CD4-positive, alpha-beta T cell treated with Interleukin-6 at 100 ng/mL for 8 hours (primary cell): ENCODE results near the gene FBXO31.

Source experiments
- DNase-seq: peaks from one replicate; pipeline ENCODE4 v3.0.0-alpha.2; 2020; ENCODE audit warnings: mixed read lengths, low spot score

Gene FBXO31

DNA sequence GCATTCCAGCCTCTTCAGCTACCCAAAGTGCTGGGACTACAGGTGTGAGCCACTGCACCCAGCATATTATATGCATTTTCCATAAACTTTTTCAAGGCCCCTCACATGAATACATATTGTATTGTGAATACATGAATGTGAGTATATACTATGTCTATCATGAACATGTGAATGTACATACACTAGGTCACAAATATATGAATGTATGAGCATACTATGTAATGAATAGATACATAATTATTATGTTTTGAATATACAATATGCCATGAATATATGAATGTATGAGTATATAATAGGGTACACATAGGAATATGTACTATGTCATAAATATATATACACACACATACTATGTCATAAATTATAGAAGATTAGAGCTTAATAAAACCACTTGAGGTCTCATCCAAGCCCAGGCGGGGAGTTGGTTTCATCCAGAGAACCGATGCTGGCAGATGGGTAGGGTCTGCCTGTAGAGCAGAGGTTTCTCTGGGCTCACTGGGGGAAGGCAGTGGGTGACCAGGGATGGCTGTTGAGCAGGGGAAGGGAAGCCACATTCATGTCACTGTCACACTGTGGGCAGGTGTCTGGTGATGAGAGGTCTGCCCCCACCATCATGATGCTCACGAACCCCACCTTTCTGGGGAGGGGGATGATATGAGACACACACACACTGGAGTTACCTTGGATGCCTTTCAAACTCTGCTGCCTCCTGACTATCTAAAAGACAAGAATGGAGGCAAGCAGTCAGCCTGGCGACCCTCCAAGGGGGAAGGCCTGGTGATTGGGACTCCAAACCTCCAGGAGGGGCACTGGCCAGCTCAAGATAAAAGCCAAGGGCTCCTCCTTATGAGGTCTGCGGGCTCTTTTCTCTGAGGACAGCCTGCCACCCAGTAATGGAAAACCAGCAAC lies 73.7 kb downstream of the FBXO31 start:
- no peak for DNase-seq

DNA sequence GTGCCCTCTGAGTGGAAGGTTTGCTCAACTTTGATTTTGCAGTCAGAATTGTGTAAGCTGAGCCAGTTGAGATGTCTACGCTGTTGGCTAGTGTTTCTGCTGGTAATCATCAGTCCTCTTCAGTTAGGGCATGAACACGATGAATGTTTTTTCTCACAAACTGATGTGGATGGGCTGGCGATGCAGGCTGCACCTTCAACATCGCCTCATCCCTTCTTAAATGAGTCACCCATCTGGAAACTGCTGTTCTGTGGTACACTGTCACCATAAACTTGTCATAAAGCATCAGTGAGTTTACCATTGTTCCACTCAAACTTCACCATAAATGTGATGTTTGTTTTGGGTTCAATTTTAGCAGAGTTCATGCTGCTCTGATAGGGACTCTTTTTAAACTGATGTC lies 74.8 kb downstream of the FBXO31 start:
- no peak for DNase-seq

DNA sequence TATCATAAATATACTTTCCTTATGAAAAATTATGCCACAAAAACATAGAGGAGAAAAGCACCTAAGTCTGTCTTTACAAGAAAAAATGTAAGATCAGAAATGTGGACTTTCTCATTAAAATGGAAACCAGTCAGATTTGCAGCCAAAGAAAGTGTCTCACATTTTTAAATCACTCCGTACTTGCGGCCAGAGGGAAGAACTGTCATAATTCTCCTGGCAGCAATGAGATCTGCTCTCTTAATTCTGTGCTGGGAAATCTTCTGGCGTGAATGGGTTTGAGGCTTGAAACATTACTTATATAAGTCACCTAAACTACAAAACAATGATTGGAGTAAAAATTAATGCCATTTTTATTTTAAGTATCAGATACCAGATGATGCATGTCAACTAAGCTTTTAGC lies 77.1 kb downstream of the FBXO31 start:
- no peak for DNase-seq

DNA sequence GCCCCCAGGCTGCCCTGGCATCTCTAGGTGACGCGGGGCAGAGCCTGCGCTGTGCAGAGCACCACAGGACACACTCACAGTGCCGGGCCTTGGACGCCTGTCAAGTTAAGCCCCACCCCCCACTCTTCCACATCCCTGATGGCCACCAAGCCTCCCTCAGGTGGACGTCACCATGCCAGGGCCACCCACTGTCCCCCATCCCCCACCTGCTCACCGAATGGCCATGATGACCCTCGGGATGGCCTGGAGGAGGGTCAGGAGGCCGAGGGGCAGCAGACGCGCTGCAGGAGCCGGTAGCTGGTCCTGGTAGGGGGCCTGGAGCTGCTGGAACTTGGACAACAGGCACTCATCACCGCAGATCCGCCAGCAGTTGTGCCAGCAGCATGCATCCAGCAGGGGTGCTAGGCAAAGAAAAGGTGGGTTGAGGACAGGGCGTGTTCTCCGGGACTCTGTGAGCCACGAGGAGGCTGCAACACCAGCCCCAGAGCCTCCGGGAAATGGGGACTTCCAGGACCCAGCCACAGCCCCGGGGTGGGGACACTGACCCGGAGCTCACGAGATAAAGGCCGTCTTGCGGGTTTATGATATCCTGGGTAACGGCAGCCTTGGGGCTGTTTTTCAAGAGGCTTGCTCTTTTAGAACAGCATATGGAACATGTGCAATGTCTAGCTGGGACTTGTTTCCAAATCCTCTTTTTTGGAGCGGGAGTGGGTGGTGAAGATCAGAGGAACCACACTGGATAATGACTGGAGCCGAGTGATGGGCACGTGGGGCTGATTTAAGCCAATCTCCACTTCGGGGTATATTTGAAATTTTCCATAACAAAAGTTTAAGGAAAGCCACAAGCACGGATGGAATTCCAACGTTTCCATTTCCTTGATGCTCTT lies 77.8 kb downstream of the FBXO31 start:
- DNase-seq: no peak

DNA sequence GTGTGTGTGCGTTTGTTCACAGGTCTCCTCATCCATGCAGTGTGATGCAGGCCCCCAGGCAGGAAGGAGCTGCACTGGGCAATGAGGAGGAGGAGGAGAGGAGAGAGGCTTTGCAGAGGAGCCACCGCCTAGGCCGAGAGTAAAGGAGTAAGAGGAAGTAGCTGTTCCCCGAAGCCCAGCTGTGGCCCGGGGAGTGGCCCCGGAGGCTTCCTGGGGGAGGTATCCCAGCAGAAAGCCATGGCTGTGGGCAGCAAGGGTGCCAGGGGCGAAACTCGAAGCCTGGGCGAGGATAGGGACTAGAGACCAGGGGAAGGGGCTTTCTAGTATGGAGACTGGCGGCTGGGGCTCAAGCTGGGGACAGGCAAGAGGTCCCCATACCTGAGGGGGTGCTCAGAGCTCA lies 78.6 kb downstream of the FBXO31 start:
- no peak for DNase-seq

DNA sequence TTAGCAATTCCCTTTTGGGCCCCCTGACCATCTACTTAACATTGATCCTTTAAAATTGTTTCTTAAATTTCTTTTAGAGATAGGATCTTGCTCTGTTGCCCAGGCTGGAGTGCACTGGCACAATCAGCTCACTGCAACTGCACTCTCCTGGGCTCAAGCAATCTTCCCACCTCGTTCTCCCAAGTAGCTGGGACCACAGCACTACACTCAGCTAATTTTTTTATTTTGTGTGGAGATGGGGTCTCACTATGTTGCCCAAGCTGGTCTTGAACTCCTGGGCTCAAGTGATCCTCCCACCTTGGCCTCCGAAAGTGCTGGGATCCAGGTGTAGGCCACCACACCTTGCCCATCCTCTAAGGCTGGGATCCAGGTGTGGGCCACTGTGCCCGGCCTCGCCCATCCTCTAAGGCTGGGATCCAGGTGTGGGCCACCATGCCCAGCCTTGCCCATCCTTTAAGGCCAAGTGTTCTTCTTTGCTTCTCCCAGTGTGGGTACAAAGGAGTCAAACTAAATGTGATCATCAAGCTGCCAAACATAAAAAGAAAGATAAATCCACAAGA lies 79.5 kb downstream of the FBXO31 start:
- no peak for DNase-seq

DNA sequence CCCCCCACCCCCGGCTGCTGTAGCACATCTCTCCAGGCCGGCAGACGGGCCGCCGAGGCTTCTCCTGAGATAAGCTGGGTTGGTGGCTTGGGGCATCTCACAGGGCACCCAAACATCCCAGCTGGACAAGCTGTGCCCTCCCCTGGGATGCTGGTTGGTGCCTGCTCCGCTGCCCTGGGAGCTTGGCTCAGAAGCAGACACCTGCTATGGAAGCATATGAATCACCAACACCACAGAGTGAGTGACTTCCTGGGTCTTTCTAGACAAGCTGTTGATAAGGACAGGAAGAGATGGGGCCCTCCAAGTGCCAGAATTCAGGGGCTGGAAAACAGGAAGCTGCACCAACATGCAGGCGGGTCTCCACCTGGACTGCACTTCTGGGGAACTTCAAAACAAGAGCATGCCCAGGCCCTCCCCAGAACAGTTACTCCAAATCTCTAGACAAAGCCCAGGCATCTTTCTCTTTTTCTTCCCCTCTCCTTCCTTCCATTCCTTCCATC lies 80.1 kb downstream of the FBXO31 start:
- no peak for DNase-seq

DNA sequence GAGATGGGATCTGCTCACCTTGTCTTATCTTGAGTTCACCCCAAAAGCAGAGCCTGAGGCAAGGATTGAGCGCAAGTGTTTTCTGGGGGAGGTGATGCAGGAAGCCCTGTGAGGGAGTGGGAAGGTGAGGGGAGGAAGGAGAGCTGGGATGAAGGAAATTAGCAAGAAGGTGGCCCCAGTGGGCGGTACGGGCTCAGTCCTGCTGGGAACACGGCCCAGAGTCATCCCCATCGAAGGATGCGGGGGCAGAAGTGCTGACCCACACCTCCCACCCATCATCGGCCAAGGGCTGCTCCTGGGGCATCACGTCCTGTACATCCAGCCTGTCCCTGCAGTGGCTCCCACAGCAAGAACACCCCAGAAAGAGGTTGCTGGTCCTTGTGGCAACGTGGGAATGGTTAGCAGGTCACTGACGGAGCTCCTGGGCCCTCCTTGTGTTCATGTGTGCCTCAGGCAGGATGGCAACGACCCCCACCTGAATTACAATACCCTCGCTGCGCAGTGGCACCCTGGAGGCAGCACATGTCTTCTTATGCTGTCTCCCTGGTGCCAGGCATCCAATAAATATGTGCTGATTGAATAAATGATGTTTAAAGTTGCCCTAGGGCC lies 84.6 kb downstream of the FBXO31 start:
- DNase-seq: no peak

DNA sequence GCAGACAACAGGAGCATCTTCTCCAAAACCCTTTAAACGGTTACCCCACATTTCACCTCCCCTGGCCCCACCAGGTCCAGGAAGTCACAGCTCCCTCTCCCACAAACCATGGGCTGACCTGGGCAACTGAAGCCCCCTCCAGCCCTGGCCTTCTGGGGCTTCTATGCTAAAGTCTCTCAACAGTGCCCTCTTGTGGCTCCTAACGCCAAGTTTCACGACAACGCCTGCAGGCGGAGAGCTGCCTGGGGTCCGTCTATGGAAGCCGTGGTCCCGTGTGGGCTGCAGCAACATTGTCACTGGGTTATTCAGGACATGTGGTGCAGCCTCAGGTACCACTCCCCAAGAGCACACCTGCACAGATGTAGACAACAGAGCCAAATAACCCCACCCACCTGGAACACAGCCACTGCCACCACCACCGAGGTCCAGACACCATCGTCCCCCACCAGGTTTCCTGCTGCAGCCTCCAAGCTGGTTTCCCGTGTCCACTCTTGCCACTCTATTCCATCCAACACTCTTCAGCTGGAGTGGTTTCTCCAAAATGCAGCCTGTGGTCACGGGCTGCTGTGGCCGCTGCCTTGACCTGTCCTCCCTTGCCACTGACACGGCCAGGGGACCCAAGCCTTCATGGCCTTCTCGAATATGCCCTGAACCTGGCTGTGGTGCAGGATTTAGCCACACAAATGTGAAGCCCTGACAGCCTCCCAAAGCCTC lies 85.5 kb downstream of the FBXO31 start:
- DNase-seq: peak; percentile 11

DNA sequence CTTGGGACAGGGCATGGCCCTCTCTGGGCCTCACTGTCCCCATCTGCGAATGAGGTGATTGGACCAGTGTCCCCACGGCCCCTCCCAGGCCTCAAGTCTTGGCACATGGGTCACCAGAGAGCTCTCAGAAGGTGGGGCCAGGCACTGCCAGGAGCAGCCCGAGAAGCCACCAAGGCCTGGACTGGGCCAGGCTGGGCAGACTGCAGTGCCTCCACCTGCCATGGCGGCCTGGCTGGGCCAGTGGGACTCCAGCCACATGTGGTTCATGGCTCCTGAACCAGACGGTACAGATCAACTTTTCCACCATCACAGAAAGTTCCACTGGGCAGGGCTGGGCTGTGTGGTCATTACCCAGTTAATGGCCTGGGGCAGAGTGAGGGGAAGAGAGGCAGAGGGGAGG lies 86.2 kb downstream of the FBXO31 start:
- DNase-seq: no peak

DNA sequence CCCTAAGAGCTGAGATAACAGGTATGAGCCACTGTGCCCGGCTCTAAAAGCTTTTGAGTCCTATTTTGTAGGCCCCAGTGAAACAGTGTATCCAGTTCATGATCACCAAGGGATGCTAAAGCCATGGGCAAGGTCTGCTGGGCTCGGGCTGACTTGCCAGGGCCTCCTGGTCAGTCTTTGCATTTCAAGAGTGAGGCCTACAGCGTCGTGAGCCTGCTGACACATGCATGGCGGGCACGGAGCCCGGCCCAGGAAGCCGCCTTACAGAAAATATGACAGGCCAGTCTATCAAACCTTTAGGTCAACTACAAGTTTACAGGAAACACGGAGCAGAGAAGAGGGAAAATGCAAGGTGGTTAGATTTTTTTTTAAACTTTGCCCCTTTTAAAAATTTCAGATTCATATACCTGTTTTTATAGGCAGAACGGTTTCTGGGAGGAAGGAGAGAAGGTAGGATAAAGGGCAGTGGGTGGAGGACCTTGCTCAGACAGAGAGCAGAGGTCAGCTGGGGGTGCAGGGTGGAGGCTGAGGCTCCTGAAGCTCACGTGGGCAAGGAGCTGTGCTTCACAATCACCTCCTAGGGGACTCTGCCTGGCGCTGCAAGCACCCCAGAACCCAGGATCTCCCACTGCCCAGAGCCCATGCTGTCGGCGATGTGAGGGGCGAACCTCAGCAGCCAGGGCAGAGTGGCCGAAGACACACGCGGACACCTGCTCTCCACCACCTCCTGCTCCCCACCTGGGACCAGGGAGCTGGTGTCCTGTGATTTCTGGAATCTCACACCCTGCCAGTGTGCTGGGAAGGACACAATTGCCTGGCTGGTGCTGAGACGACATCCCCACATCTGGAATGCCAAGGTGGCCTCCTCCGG lies 87.7 kb downstream of the FBXO31 start:
- no peak for DNase-seq

DNA sequence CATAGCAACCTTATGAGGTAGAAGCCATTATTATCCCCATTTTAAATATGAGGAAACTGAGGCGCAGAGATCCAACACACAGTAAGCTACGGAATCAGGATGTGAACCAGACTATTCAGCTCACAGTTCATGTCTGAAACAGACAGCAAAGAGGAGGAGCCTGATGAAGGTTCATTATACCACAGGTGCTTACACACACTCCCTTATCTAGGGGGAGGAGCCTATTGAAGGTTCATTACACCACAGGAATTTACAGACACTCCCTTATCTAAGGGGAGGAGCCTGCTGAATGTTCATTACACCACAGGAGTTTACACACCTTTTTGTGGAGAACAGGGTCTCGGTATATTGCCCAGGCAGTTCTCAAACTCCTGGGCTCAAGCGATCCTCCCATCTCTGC lies 88.3 kb downstream of the FBXO31 start:
- no peak for DNase-seq

DNA sequence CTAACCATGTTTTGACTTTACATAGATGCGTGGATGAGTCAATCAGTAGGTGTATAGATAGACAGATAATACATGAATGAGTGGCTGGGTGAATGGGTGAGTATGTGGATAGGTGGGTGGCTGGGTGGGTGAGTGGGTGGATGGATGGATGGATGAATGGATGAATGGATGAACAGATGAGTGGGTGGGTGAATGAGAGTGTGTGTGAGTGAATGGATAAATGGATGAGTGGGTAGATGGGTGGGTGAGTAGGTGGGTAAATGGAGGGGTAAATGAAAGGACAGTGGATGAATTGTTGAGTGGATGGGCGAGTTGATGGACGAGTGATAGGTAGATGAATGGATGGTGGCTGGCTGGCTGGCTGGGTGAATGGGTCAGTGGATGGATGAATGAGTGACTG lies 89.6 kb downstream of the FBXO31 start:
- no peak for DNase-seq

DNA sequence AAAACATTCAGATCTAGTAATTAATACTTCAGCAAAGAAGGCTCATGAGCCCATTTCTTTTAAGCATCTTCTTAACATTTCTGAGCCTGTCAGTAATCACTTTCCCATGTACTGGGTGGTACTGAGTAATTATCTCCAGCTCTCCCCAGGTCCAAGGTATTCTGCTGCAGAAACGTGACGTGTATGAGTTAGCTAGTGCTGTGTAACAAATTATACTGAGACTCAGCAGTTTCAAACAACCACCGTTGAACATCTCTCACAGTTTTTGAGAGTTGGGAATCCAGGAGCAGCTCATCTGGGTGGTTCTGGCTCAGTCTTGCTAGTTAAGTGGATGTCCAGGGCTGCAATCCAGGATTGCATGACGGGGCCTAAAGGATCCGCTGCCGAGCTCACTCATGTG lies 91.6 kb downstream of the FBXO31 start:
- no peak for DNase-seq

DNA sequence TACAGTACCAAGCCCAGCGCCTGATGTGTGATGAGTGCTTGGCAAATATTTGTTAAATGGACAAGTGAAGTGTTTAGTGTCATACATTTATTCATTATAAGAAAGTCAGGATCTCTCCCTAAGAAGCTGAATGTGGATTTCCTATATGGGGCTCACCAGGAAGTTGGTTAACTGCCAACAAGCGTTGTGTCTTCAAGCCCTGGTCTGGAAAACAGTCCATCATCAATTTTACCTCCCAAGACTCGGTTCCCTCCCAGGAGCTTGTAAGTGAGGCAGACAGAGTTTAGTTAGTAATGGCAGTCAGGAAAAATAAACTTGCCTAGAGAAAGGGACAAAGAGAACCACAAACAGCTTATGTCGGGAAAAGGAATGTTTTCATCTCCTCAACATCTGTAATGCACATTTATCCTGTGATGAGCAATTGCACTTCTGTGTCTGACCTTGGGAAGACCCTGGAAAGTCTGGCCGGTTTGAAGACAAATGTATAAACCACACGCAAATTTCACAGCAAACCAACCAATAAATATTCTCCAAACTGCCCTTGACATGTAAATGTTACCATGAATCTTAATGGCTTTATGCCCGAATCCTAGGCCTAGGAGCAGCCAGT lies 94.7 kb downstream of the FBXO31 start:
- DNase-seq: no peak

DNA sequence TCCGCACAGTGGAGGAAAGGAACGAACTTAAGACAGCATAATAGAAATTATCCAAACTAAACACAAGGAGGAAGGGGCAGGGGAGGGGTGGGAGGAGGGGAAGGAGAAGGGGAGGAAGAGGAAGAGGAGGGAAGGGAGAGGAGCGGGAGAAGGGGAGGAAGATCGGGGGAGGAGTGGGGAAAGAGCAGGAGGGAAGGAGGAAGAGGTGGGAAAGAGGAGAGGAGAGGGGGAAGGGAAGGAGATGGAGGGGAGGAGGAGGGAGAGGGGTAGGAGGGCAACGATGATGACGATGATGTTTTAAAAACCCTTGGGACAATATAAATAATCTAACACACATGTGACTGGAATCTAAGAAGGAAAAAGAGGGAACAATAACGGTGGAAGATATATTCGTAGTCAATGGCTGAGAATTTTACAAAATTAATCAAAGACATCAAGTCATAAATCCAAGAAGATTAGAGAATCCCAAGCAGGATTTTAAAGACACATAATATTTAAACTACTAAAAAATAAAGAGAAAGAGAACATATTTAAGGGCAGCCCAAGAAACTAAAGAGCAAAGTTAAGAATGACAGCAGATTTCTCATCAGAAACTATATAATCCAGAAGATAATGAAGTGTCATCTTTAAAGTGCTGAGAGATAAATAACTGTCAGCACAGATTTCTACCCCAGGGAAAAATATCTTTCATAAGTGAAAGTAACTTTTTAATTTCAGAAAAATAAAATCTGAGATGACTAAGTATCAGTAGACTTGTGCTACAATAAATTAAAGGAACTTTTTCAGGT lies 96.5 kb downstream of the FBXO31 start:
- DNase-seq: no peak

DNA sequence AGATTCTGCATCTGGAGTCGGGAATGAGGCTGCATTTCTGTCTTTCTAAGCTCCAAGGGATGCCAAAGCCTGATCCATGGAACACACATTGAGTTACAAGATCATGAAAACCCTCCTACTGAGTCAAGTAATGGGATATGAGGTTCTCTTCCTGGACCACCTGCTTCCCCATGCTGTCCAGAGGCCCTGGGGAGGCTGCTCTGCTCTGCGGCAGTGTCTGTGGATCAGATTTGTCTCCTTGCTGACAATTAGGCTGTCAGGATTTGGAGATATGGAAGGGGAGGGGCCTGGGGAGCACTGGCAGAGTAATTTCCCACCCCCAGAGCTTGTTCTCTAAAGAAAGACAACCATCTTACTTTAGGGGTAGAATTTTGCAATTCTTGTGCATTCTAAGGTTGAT lies 99.4 kb downstream of the FBXO31 start:
- no peak for DNase-seq

DNA sequence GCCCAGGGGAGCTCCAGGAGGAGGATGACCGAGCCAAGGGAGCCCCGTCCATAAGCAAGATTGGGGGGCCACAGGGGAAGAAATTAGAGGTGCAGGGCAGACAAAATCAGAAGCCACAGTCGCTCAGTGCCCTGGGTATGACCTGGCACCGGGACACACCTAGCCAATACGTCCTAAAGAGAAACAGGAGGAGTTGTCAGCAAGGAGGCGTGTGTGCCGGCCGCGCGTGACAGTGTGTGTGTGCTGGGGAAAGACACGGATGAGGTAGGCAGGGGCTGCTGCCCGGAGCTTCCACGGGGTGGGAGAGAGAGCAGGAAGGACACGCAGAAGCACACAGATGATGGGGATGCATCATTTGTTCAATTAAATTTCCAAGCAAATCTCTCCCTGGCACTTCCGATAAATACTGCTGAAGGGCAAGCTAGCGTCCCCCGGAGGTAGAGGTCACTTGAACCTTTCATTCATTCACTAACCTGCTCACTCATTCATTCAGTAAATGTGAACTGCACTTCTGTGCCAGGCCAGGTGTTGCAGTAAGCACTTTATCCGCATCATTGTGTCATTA lies 104.4 kb downstream of the FBXO31 start:
- no peak for DNase-seq
